Measurements from ENCODE around the gene LCE1E.

DNA sequence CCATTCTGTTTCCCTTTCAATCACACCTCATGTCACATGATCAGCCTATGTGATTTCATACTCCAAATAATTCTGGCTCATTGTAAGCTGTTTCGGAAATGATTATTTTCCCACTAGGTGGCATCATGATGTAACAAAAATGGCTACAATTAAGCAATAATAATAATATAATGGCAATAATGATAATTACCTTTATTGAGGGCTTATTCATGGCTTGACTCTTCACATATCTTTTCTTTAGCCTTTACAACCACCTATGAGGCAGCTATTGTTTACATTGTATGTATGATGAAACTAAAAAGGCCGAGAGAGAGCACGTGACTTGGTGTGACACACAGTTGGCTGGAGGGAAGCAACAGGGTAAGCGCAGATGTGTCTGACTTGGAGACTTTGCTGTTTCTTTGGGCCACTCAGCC is 40.8 kb upstream of the LCE1E start:
- TF ChIP-seq CTCF (IDR thresholded peaks at IDR 0.05) (peak; percentile 44), ZFX (IDR thresholded peaks at IDR 0.05; ENCODE audit: borderline replicate concordance) (no peak)
